HG02763 (cell line): ENCODE results near the gene CTF1.
A peak's percentile ranks its signal among the peaks of the same experiment; 100 is the strongest.
"Not testable (repeated sequence)": the region's sequence is repeated elsewhere in the genome, so short reads cannot be mapped to it uniquely, and the experiment has no call there.

ENCODE experiments used
- ATAC-seq: cut with Tn5 transposase; IDR thresholded peaks from one replicate; pipeline ENCODE4 v1.9.1; 2021; ENCODE audit warnings: mild to moderate bottlenecking, moderate library complexity; ENCODE audit not compliant: unreplicated experiment

CTF1 gene, protein sequence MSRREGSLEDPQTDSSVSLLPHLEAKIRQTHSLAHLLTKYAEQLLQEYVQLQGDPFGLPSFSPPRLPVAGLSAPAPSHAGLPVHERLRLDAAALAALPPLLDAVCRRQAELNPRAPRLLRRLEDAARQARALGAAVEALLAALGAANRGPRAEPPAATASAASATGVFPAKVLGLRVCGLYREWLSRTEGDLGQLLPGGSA

DNA sequence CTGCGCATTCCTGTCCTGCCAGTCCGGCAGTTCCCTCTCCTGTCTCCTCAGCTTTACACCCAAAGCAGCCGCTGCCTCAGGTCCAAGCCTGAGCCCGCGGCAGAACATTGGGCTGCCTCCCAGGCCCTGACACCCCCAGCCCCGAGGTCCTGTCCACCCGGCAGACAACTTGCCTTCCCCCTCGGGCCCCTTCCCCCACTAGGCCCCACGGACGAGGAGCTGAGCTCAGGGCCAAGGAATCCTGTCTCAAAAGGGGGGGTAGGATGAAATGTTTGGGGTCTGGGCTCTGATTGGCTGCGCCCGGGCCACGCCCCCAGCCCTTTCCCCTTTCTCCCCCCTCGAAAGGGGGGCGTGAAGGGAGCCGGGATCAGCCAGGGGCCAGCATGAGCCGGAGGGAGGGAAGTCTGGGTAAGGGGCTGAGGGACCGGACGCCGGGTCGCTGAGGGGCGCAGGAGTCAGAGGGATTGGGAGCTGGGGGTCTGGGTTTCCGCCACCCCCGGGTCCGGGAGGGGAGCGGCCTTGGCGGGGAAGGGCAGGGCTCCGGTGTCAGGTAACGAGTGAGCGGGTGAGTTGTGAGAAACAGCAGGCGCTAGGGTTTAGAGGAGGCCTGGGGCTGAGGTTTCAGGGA lies at the start of gene CTF1:
Gene CTF1 (plus strand): TSS at position 354 of the 628 bp plus-strand sequence. CDS start 30 bp downstream, at position 384.
- no peak for ATAC-seq

GRCh38 chr16:30846649-30847402 lies 49.6 kb upstream of the CTF1 start:
- ATAC-seq: no peak

DNA sequence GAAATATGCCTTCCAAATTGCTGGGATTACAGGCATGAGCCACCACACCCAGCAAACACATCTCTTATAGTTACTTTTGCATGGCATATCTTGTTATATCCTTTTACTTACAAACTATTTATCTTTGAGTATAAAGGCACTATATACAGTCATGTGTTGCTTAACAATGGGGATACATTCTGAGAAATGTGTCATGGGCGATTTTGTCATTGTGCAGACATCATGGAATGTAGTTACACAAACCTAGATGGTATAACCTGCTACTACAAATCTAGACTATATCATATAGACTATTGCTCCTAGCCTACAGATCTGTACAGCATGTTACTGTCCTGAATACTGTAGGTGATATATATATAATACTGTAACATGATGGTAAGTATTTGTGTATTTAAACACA lies 46.2 kb upstream of the CTF1 start:
- ATAC-seq: no peak

- no peak for ATAC-seq
These were observed 42.7 kb upstream of the CTF1 start for GRCh38 chr16:30853758-30854157.

- no peak for ATAC-seq
These were observed 38.3 kb upstream of the CTF1 start for GRCh38 chr16:30858111-30858495.

DNA sequence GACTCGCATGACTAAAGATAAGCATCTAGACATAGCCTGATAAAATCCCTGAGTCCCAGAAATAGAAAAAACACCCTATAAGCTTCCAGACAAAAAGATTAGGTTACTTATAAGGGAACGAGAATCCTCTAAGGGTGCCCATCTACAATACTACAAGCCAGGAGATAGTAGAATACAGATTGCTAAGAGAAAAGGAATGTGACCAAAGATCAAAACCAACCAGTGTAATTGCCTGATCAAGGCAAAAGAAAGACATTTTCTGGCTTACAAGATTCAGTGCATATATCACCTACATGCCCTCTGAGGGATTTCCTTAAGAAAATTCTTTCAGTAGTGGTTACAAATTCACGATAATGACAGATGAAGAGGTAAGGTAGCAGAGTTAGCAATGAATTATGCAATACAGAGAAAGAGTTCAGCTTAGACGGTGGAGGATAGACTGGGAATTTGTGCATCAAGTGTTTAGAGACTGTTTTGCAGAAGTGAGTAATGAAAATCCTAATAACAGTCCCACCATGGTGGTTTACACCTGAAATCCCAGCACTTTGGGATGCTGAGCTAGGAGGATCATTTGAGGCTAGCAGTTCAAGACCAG lies 37.5 kb upstream of the CTF1 start:
- ATAC-seq: no peak

GRCh38 chr16:30860729-30861128 lies 35.7 kb upstream of the CTF1 start:
- not testable (repeated sequence) for ATAC-seq

- ATAC-seq: not testable (repeated sequence)
These were observed 33.2 kb upstream of the CTF1 start for GRCh38 chr16:30863178-30863577.

DNA sequence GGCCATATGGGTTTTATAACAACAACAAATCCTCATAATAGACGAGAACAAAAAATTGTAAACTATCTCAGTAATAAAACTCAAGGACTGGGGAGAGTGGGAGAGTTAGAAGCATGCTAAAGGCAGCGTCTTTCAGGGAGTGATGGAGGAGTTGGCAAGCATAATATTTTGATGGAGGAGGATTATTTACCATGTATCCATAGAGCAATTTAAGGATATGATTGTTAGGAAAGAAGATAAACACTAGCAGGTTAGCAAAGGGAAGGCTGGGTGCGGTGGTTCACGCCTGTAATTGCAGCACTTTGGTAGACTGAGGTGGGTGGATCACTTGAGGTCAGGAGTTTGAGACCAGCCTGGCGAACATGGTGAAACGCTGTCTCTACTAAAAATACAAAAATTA lies 30.4 kb upstream of the CTF1 start:
- no peak for ATAC-seq

DNA sequence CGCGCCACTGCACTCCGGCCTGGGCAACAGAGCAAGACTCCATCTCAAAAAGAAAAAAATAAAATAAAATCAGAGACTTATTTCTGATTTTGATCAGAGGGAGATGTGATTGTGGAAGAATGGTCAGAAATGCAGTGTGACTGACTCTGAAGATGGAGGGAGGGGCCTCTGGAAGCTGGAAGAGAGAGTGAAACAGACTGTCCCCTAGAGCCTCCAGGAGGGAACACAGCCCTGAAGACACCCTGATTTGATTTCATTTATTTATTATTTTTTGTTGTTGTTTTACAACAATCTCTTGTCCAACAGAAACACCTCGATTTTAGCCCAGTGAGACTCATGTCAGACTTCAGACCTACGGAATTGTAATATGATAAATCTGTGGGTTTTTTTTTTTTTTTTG lies 28.7 kb upstream of the CTF1 start:
- no peak for ATAC-seq

GRCh38 chr16:30870904-30871303 lies 25.5 kb upstream of the CTF1 start:
- ATAC-seq: no peak

DNA sequence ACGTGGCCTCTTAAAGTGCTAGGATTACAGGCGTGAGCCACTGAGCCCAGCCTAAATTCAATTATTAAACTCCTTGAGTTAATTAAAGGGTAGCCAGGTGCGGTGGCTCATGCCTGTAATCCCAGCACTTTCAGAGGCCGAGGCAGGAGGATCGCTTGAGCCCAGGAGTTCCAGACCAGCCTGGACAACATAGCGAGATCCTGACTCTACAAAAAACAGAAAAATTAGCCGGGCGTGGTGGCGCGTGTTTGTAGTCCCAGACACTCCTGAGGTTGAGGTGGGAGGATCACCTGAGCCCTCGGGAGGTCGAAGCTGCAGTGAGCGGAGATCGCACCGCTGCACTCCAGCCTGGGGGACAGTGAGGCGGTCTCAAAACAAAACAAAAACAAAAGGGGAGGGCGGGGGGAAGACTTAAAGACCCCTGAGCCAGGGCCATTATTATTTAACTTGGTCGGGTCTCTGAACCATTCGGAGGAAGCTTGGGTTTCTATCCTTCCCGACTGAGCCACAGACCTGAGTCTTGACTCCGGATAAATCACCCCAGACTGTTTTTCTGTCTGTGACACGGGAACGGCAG lies 22.1 kb upstream of the CTF1 start:
- no peak for ATAC-seq

GRCh38 chr16:30874821-30875717 lies 21.3 kb upstream of the CTF1 start:
- peak; percentile 79 for ATAC-seq

GRCh38 chr16:30875871-30876801 lies 20.3 kb upstream of the CTF1 start:
- peak; percentile 31 for ATAC-seq

GRCh38 chr16:30876867-30877266 lies 19.5 kb upstream of the CTF1 start:
- no peak for ATAC-seq

GRCh38 chr16:30882429-30883310 lies 13.7 kb upstream of the CTF1 start:
- no peak for ATAC-seq

DNA sequence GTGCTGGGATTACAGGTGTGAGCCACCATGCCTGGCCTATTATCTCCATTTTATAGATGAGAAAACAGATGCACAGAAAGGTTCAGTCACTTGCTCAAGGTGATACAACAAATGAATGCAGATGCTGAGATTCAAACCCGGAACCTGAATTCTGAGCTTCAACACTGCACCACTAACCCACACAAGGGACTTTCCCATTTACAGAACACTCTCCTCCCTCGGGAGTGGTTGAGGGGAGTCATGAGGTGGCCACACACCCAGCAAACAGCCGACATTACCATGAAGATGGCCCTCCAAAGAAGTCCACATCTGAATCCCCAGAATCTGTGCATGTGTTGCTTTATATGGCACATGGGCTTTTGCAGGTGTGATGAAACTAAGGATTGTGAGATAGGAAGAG lies 11.7 kb upstream of the CTF1 start:
- no peak for ATAC-seq

GRCh38 chr16:30885196-30885595 lies 11.2 kb upstream of the CTF1 start:
- ATAC-seq: no peak
